ENCODE data around the gene MICOS13.
A peak's percentile ranks its signal among the peaks of the same experiment; 100 is the strongest.
"Not testable (repeated sequence)": the region's sequence is repeated elsewhere in the genome, so short reads cannot be mapped to it uniquely, and the experiment has no call there.

Gene MICOS13

GRCh38 chr19:5705552-5705951 lies 25.2 kb upstream of the MICOS13 start:
- TF ChIP-seq ZNF449 (tag by site-specific recombination; IDR thresholded peaks at IDR 0.05) (no peak), ZNF23 (tag by site-specific recombination; IDR thresholded peaks at IDR 0.05; ENCODE audit: borderline replicate concordance) (no peak), ZFHX2 (tag by site-specific recombination; conservative IDR thresholded peaks at IDR 0.05) (no peak), ZNF76 (tag by site-specific recombination; IDR thresholded peaks at IDR 0.05; ENCODE audit: borderline replicate concordance, low read depth) (no peak), ZNF354C (tag by site-specific recombination; IDR thresholded peaks at IDR 0.05; ENCODE audit: borderline replicate concordance, low read depth) (no peak), ZNF223 (tag by site-specific recombination; IDR thresholded peaks at IDR 0.05) (no peak), ZNF514 (tag by site-specific recombination; IDR thresholded peaks at IDR 0.05) (no peak), ZNF692 (tag by site-specific recombination; IDR thresholded peaks at IDR 0.05) (no peak), ZNF610 (tag by site-specific recombination; IDR thresholded peaks at IDR 0.05; ENCODE audit: borderline replicate concordance) (no peak)
- H3K36me3 ChIP-seq (ENCODE audit: control insufficient read depth in 2 of 2, insufficient read depth in 1 of 2, low read length in 2 of 2): peaks cover 31 to 73% of the 10 kb centered on the region in 2 experiments; a peak in 2 of 3 replicates
- H3K4me3 ChIP-seq (ENCODE audit: low read depth, low read length): no peak overlapping the region
- H3K27ac ChIP-seq (ENCODE audit: extremely low read depth, low read depth, low read length): no peak overlapping the region
- no peaks in the 10 kb centered on the region for H3K4me1 ChIP-seq (ENCODE audit: control insufficient read depth, insufficient read depth, low read length)
- ChIA-PET CTCF (interaction anchor here (0.6 to 1.8 kb wide), 3 partner anchors 13 to 69 kb away, joined by 3 to 6 read pairs (median 4); no protein-coding TSS in a partner anchor), POLR2A (interaction anchor here (1.4 kb wide), 1 partner anchor 16 kb away, joined by 7 read pairs; the partner anchor contains the start of gene RPL36)
- no peaks in the 10 kb centered on the region for H3K9me3 ChIP-seq (ENCODE audit: control insufficient read depth, insufficient read depth, low read depth, low read length)

GRCh38 chr19:5703819-5704818 lies 23.8 kb upstream of the MICOS13 start:
- no peaks in the 10 kb centered on the region for H3K4me1 ChIP-seq (ENCODE audit: control insufficient read depth, insufficient read depth, low read length)
- CTCF ChIA-PET: interaction anchor here (0.7 to 1.0 kb wide), 2 partner anchors 13 to 14 kb away, joined by 3 read pairs; partner anchors contain the start of gene RPL36
- TF ChIP-seq HOXD13 (CRISPR knock-in tag; IDR thresholded peaks at IDR 0.05; ENCODE audit: borderline replicate concordance) (no peak), ZNF707 (tag by site-specific recombination; IDR thresholded peaks at IDR 0.05) (no peak), ZNF837 (tag by site-specific recombination; IDR thresholded peaks at IDR 0.05) (no peak), ZFP41 (tag by site-specific recombination; IDR thresholded peaks at IDR 0.05; ENCODE audit: borderline replicate concordance) (no peak)
- H3K4me3 ChIP-seq (ENCODE audit: low read depth, low read length): no peak overlapping the region
- 0 out of 2 replicates have a peak overlapping the region, but pooled peaks have one; percentile 16 for H3K27ac ChIP-seq (ENCODE audit: extremely low read depth, low read depth, low read length)
- no peaks in the 10 kb centered on the region for H3K9me3 ChIP-seq (ENCODE audit: control insufficient read depth, insufficient read depth, low read depth, low read length)
- POLR2A ChIA-PET: interaction anchor here (1.6 kb wide), 1 partner anchor 16 kb away, joined by 4 read pairs; the partner anchor contains the start of genes CATSPERD and LONP1
- peaks cover 31 to 71% of the 10 kb centered on the region in 2 experiments; a peak in 2 of 3 replicates for H3K36me3 ChIP-seq (ENCODE audit: control insufficient read depth in 2 of 2, insufficient read depth in 1 of 2, low read length in 2 of 2)

- CTCF ChIA-PET; H3K4me1 ChIP-seq (ENCODE audit: control insufficient read depth, insufficient read depth, low read length); H3K9me3 ChIP-seq (ENCODE audit: control insufficient read depth, insufficient read depth, low read depth, low read length); POLR2A ChIA-PET; H3K4me3 ChIP-seq (ENCODE audit: low read depth, low read length); H3K27ac ChIP-seq (ENCODE audit: extremely low read depth, low read depth, low read length): not testable (repeated sequence)
- H3K36me3 ChIP-seq (ENCODE audit: control insufficient read depth in 2 of 2, insufficient read depth in 1 of 2, low read length in 2 of 2): peaks cover 26 to 65% of the 10 kb centered on the region in 2 experiments; a peak in 2 of 3 replicates
Measured at GRCh38 chr19:5702053-5702410, 21.7 kb upstream of the MICOS13 start.

All from HEK293 (cell line).